NB4 (cell line): ENCODE measurements around the gene PHF21B.

Experiments used
- CTCF ChIP-seq: IDR thresholded peaks from one replicate; pipeline ENCODE4 v1.5.1; 2012; ENCODE audit warnings: low read depth, low read length
- POLR2A ChIP-seq: IDR thresholded peaks from 2 replicates; pipeline ENCODE4 v1.6.1; 2011; ENCODE audit warnings: mild to moderate bottlenecking; ENCODE audit not compliant: insufficient read length; ENCODE audit errors: extremely low read depth

- TF ChIP-seq CTCF (no peak), POLR2A (no peak)
Measured at GRCh38 chr22:45029501-45029900, 19.7 kb upstream of the PHF21B start.
